Measurements from ENCODE around the gene JAZF1.

Gene JAZF1

DNA sequence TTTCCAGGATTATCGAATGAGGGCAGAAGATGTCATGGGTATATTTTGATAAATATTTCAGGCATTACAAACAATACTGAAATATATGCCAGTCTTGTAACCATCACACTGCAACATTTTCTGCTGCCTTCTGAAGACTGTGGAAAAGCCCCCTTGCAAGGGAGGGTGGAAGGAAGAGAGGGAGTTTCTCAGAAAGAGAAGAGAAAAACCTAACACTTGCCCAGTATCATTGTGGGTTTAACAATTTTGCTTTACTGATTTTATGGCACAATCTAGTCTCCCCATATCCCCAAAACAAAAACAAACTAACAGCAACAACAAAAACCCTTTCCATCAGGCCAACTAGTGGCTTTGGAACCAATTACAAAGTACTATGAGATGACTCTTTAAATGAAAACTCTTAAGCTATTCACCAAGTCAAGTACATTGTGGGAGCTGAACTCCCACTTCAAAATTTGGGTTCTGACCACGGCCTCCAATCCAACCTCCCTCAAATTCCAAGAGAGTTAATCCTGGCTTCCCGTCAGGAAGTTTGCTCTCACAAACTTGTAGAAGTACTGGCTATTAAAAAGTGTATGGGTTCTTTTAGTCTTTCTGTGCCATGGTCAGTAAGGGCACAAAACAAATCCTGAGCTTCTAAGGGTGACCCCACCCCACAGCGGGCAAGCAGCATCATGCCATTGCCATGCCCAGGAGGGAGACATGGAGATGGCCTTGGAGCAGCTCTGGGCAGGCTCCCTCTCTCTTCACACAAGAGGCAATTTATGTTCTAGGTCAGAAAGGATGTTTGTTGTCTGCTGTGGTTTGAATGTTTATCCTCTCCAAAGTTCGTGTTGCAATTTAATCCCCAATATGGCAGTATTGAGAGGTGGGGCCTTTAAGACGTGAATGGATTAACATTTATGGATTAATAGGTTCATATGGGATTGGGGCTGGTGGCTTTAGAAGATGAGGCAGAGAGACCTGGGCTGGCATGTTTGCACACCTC is 96.3 kb downstream of the JAZF1 start:
- Histone ChIP-seq H3K4me1 (ENCODE audit: low read depth, poor library complexity, severe bottlenecking) (peaks cover 64% of the 10 kb centered on the region), H3K4me3 (IDR thresholded peaks at IDR 0.05; ENCODE audit: insufficient read depth, low read depth, low read length) (no peak overlapping the region), H3K27ac (no peak overlapping the region), H4K20me1 (ENCODE audit: insufficient read depth) (no peaks in the 10 kb centered on the region), H3K27me3 (ENCODE audit: insufficient read depth, low read depth) (no peaks in the 10 kb centered on the region), H3K4me2 (no peak overlapping the region), H3K9ac (no peak overlapping the region), H3K79me2 (ENCODE audit: insufficient read depth, low read depth) (peaks cover 4% of the 10 kb centered on the region; the same call in 1 of the 2 replicates), H2AFZ (ENCODE audit: low read depth) (no peak overlapping the region), H3K36me3 (ENCODE audit: insufficient read depth) (no peaks in the 10 kb centered on the region)
- TF ChIP-seq, protein P1, sequence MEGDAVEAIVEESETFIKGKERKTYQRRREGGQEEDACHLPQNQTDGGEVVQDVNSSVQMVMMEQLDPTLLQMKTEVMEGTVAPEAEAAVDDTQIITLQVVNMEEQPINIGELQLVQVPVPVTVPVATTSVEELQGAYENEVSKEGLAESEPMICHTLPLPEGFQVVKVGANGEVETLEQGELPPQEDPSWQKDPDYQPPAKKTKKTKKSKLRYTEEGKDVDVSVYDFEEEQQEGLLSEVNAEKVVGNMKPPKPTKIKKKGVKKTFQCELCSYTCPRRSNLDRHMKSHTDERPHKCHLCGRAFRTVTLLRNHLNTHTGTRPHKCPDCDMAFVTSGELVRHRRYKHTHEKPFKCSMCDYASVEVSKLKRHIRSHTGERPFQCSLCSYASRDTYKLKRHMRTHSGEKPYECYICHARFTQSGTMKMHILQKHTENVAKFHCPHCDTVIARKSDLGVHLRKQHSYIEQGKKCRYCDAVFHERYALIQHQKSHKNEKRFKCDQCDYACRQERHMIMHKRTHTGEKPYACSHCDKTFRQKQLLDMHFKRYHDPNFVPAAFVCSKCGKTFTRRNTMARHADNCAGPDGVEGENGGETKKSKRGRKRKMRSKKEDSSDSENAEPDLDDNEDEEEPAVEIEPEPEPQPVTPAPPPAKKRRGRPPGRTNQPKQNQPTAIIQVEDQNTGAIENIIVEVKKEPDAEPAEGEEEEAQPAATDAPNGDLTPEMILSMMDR (conservative IDR thresholded peaks at IDR 0.05; ENCODE audit: low read depth, low read length), result no peak

GRCh38 chr7:28083164-28083997 is 97.2 kb downstream of the JAZF1 start:
- Histone ChIP-seq H3K27ac (no peak overlapping the region), H3K4me1 (ENCODE audit: low read depth, poor library complexity, severe bottlenecking) (peaks cover 62% of the 10 kb centered on the region), H3K9ac (no peak overlapping the region), H3K79me2 (ENCODE audit: insufficient read depth, low read depth) (peaks cover 4% of the 10 kb centered on the region; the same call in 1 of the 2 replicates), H3K4me3 (IDR thresholded peaks at IDR 0.05; ENCODE audit: insufficient read depth, low read depth, low read length) (no peak overlapping the region), H4K20me1 (ENCODE audit: insufficient read depth) (no peaks in the 10 kb centered on the region), H3K4me2 (no peak overlapping the region), H3K36me3 (ENCODE audit: insufficient read depth) (no peaks in the 10 kb centered on the region), H2AFZ (ENCODE audit: low read depth) (no peak overlapping the region), H3K27me3 (ENCODE audit: insufficient read depth, low read depth) (no peaks in the 10 kb centered on the region)
- TF ChIP-seq, protein P1 (conservative IDR thresholded peaks at IDR 0.05; ENCODE audit: low read depth, low read length), result no peak

DNA sequence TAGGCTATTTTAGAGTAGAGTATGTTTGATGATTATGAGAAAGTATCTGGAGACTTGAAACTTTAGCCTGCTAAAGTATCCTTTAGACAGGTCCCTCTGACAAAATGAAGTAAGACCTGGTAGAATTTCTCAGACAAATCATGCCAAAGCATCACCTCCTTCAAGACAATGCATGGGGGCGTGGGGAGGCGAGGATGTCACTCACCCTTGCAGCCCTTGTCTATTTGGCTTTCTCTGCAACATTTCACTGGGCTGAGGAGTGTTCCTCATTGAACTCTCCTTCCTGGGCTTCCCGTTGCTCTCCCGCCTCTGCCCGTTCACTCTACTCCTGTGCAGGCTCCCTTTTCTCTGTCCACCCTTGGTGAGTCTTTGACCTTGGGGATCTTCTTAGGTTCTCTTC is 98.5 kb downstream of the JAZF1 start:
- Histone ChIP-seq H3K4me2 (no peak overlapping the region), H3K4me3 (IDR thresholded peaks at IDR 0.05; ENCODE audit: insufficient read depth, low read depth, low read length) (no peak overlapping the region), H3K27me3 (ENCODE audit: insufficient read depth, low read depth) (no peaks in the 10 kb centered on the region), H3K27ac (no peak overlapping the region), H4K20me1 (ENCODE audit: insufficient read depth) (no peaks in the 10 kb centered on the region), H3K79me2 (ENCODE audit: insufficient read depth, low read depth) (peaks cover 4% of the 10 kb centered on the region; the same call in 1 of the 2 replicates), H2AFZ (ENCODE audit: low read depth) (no peak overlapping the region), H3K36me3 (ENCODE audit: insufficient read depth) (no peaks in the 10 kb centered on the region), H3K9ac (no peak overlapping the region), H3K4me1 (ENCODE audit: low read depth, poor library complexity, severe bottlenecking) (peaks cover 62% of the 10 kb centered on the region)
- TF ChIP-seq, protein P1 (conservative IDR thresholded peaks at IDR 0.05; ENCODE audit: low read depth, low read length), result no peak

- no peak overlapping the region for H3K9ac ChIP-seq
- H2AFZ ChIP-seq (ENCODE audit: low read depth), result no peak overlapping the region
- H4K20me1 ChIP-seq (ENCODE audit: insufficient read depth), result no peaks in the 10 kb centered on the region
- no peak overlapping the region for H3K27ac ChIP-seq
- no peak overlapping the region for H3K4me3 ChIP-seq (IDR thresholded peaks at IDR 0.05; ENCODE audit: insufficient read depth, low read depth, low read length)
- peaks cover 51% of the 10 kb centered on the region for H3K4me1 ChIP-seq (ENCODE audit: low read depth, poor library complexity, severe bottlenecking)
- H3K79me2 ChIP-seq (ENCODE audit: insufficient read depth, low read depth), result peaks cover 4% of the 10 kb centered on the region; the same call in 1 of the 2 replicates
- H3K36me3 ChIP-seq (ENCODE audit: insufficient read depth), result no peaks in the 10 kb centered on the region
- TF ChIP-seq, protein P1 (conservative IDR thresholded peaks at IDR 0.05; ENCODE audit: low read depth, low read length), result no peak
- H3K27me3 ChIP-seq (ENCODE audit: insufficient read depth, low read depth), result no peaks in the 10 kb centered on the region
- no peak overlapping the region for H3K4me2 ChIP-seq
Observed at GRCh38 chr7:28081016-28081415, 99.6 kb downstream of the JAZF1 start.
